Mucosa of rectum (tissue), 2 donors: ENCODE data around the gene HOXA1.
"Not testable (repeated sequence)": the region's sequence is repeated elsewhere in the genome, so short reads cannot be mapped to it uniquely, and the experiment has no call there.

Experiments
- H3K27ac ChIP-seq, 2 donors: one replicate each; pipeline ENCODE4 v1.7.0; 2013; ENCODE audit warnings: inconsistent platforms in 2 of 2, low read depth in 2 of 2, low read length in 2 of 2
- H3K27me3 ChIP-seq, 2 donors: one replicate each; pipeline ENCODE4 v1.7.0; 2013; ENCODE audit warnings: low read length in 2 of 2; ENCODE audit not compliant: control insufficient read depth in 2 of 2, insufficient read depth in 2 of 2
- H3K36me3 ChIP-seq, 2 donors: one replicate each; pipeline ENCODE4 v1.7.0; 2013; ENCODE audit warnings: low read length in 2 of 2; ENCODE audit not compliant: control insufficient read depth in 2 of 2, insufficient read depth in 2 of 2
- H3K4me1 ChIP-seq, 2 donors: one replicate each; pipeline ENCODE4 v1.7.0; 2013; ENCODE audit warnings: low read length in 2 of 2, mild to moderate bottlenecking in 1 of 2; ENCODE audit not compliant: control insufficient read depth in 2 of 2, insufficient read depth in 2 of 2
- H3K4me3 ChIP-seq, 2 donors: one replicate each; pipeline ENCODE4 v1.7.0; 2013; ENCODE audit warnings: low read length in 2 of 2
- H3K9ac ChIP-seq, 2 donors: one replicate each; pipeline ENCODE4 v1.7.0; 2013; ENCODE audit warnings: low read length in 2 of 2, low read depth in 1 of 2, mild to moderate bottlenecking in 1 of 2
- H3K9me3 ChIP-seq, 2 donors: one replicate each; pipeline ENCODE4 v1.7.0; 2013; ENCODE audit warnings: low read length in 2 of 2; ENCODE audit not compliant: control insufficient read depth in 2 of 2
- donor health status: healthy.
- donor health status: Normal muscosa, but diverticular disease.

HOXA1 gene

GRCh38 chr7:27068259-27068658 is 27.5 kb downstream of the HOXA1 start:
- Histone ChIP-seq H3K4me3 (no peak overlapping the region), H3K36me3 (no peaks in the 10 kb centered on the region), H3K9ac (no peak overlapping the region), H3K27ac (no peak overlapping the region), H3K27me3 (no peaks in the 10 kb centered on the region), H3K9me3 (no peaks in the 10 kb centered on the region), H3K4me1 (no peaks in the 10 kb centered on the region)

DNA sequence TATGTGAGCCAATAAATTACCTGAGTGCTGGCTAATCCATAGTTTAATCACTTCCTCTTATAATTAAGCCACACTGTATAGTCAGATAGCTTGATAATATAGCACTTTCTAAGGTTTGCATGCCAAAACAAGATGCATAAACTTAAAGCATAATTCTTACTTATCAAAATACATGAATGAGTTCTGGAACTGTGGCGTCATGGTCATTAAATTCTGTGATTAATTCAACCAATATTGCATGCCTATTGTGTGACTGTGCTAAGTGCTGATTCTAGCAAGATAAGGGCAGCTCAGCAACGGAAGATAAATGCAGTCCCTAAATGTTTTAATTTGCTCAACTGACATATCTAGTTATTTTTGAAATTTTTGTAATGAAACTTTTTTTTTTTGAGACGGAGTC is 29.7 kb downstream of the HOXA1 start:
- H3K4me1 ChIP-seq = no peaks in the 10 kb centered on the region
- no peak overlapping the region for H3K4me3 ChIP-seq
- no peaks in the 10 kb centered on the region for H3K36me3 ChIP-seq
- no peak overlapping the region for H3K9ac ChIP-seq
- H3K27me3 ChIP-seq = no peaks in the 10 kb centered on the region
- no peaks in the 10 kb centered on the region for H3K9me3 ChIP-seq
- no peak overlapping the region for H3K27ac ChIP-seq

GRCh38 chr7:27065709-27066108 is 30.1 kb downstream of the HOXA1 start:
- Histone ChIP-seq H3K36me3 (no peaks in the 10 kb centered on the region), H3K27ac (no peak overlapping the region), H3K4me1 (no peaks in the 10 kb centered on the region), H3K4me3 (no peak overlapping the region), H3K9ac (no peak overlapping the region), H3K9me3 (no peaks in the 10 kb centered on the region), H3K27me3 (no peaks in the 10 kb centered on the region)

DNA sequence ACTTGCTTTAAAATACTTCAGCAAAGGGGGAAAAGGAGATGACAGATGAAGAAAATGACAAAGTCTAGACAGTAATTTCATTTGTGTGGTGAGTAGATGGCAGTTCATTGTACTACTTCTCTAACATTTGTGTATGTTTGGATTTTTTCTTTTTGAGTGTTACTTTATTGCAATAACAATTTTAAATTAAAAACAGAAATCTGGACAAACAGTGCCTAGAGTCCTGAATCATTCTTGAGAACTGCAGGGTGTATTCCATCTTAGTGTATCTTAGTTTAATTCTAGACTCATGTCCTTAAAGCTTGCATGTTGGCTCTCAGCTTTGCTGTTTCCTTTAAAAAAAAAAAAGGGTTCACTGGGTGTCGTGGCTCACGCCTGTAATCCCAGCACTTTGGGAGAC is 31.1 kb downstream of the HOXA1 start:
- Histone ChIP-seq H3K36me3 (no peaks in the 10 kb centered on the region), H3K4me3 (no peak overlapping the region), H3K27ac (no peak overlapping the region), H3K27me3 (no peaks in the 10 kb centered on the region), H3K9ac (no peak overlapping the region), H3K4me1 (no peaks in the 10 kb centered on the region), H3K9me3 (no peaks in the 10 kb centered on the region)

GRCh38 chr7:27064159-27064558 is 31.6 kb downstream of the HOXA1 start:
- Histone ChIP-seq H3K27me3 (no peaks in the 10 kb centered on the region), H3K4me1 (no peaks in the 10 kb centered on the region), H3K36me3 (no peaks in the 10 kb centered on the region), H3K4me3 (no peak overlapping the region), H3K27ac (no peak overlapping the region), H3K9me3 (no peaks in the 10 kb centered on the region), H3K9ac (no peak overlapping the region)

DNA sequence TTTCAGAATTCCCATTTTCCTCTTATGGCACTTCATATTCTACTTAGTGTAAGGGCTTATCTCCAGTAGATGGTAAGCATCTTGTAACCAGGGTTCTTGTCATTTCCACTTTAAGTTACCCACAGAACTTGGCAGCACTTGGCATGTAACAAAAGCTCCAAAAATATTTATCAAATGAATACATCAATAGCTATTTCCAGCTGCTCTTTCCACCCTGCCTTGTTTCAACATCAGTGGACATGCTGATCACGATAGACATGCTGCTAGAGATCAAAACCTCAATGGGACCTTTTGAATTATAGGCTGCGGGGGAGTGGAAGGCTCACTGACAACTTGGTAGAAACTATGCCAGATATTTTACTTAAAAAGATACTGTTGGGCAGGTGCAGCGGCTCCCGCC is 32.9 kb downstream of the HOXA1 start:
- no peaks in the 10 kb centered on the region for H3K4me1 ChIP-seq

GRCh38 chr7:27053153-27053552 is 42.6 kb downstream of the HOXA1 start:
- Histone ChIP-seq H3K27me3 (no peaks in the 10 kb centered on the region), H3K9me3 (no peaks in the 10 kb centered on the region), H3K9ac (no peak overlapping the region), H3K4me1 (no peaks in the 10 kb centered on the region), H3K27ac (no peak overlapping the region), H3K4me3 (no peak overlapping the region), H3K36me3 (no peaks in the 10 kb centered on the region)

More for the DNA sequence above, 32.9 kb downstream of the HOXA1 start:
- H3K27ac ChIP-seq = no peak overlapping the region
- no peaks in the 10 kb centered on the region for H3K36me3 ChIP-seq
- no peak overlapping the region for H3K4me3 ChIP-seq
- H3K9ac ChIP-seq = no peak overlapping the region
- no peaks in the 10 kb centered on the region for H3K27me3 ChIP-seq
- no peaks in the 10 kb centered on the region for H3K9me3 ChIP-seq

DNA sequence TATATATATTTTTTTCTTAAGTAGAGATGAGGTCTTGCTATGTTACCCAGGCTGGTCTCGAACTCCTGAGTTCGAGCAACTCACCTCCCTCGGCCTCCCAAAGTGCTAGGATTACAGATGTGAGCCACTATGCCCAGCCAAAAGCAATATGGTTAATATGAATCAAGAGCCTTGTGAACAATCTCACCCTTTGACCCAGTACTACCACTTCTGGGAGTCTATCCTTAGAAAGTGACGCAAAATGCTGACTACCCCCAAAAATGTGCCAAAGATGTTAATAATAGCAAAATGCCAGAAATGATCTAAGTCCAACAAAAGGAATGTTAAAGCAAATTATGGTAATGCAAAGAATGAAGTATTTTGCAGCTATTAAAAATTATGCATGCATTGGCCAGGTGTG is 44.3 kb downstream of the HOXA1 start:
- H3K36me3 ChIP-seq = no peaks in the 10 kb centered on the region
- no peaks in the 10 kb centered on the region for H3K9me3 ChIP-seq
- H3K4me1 ChIP-seq = no peaks in the 10 kb centered on the region
- H3K4me3 ChIP-seq = no peak overlapping the region
- H3K27ac ChIP-seq = no peak overlapping the region
- H3K9ac ChIP-seq = no peak overlapping the region
- no peaks in the 10 kb centered on the region for H3K27me3 ChIP-seq

DNA sequence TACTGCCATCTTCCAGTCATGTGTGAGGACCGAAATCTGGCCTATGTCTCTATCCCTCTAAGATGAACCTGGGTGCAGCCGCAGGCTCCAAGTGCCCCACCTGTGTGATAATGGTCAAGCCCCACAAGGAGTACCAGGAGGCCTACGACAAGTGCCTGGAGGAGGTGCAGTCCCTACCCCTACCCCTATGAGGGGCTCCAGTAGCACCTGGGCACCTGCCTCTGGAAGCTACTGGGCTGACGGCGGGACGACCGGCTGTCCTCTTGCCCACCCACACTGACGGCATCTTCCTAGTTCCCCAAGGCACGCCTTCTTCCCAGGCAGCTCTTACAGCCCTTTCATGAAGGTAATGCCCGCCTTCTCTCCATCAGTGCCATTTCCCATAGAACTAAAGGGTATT is 47.4 kb downstream of the HOXA1 start:
- no peak overlapping the region for H3K4me3 ChIP-seq
- no peak overlapping the region for H3K27ac ChIP-seq
- no peaks in the 10 kb centered on the region for H3K27me3 ChIP-seq
- no peaks in the 10 kb centered on the region for H3K9me3 ChIP-seq
- no peaks in the 10 kb centered on the region for H3K36me3 ChIP-seq
- H3K4me1 ChIP-seq = no peaks in the 10 kb centered on the region
- H3K9ac ChIP-seq = no peak overlapping the region

GRCh38 chr7:27046854-27047549 is 48.8 kb downstream of the HOXA1 start:
- no peaks in the 10 kb centered on the region for H3K9me3 ChIP-seq
- no peaks in the 10 kb centered on the region for H3K4me1 ChIP-seq
- no peak overlapping the region for H3K4me3 ChIP-seq
- no peaks in the 10 kb centered on the region for H3K27me3 ChIP-seq
- no peaks in the 10 kb centered on the region for H3K36me3 ChIP-seq
- H3K27ac ChIP-seq = no peak overlapping the region
- H3K9ac ChIP-seq = no peak overlapping the region

- not testable (repeated sequence) for H3K4me3 ChIP-seq, H3K4me1 ChIP-seq, H3K36me3 ChIP-seq, H3K9me3 ChIP-seq, H3K27me3 ChIP-seq, H3K9ac ChIP-seq, H3K27ac ChIP-seq
These were observed 49.8 kb downstream of the HOXA1 start for GRCh38 chr7:27045972-27046371.
